ENCODE measurements around the gene FADS2. TPM values are rescaled to one million over a fixed set of nuclear protein-coding genes. Genes with fewer than 3 reads are reported as not detected.
A peak's percentile ranks its signal among the peaks of the same experiment; 100 is the strongest.

Gene FADS2
- total RNA-seq, 4 donors from 2014 or later, result 1.5 to 6.4 (median 4.0) TPM

GRCh38 chr11:61853698-61854169, 25.6 kb downstream of the FADS2 start:
- no peak for ATAC-seq
- Histone ChIP-seq H3K36me3 (no peaks in the 10 kb centered on the region), H3K9me3 (no peaks in the 10 kb centered on the region), H3K4me3 (no peak overlapping the region), H3K27ac (peak overlapping the region in 1 of 4 donors; percentile 9), H3K4me1 (peaks cover 0 to 5% of the 10 kb centered on the region in 2 donors), H3K27me3 (peaks cover 0 to 8% (median 2%) of the 10 kb centered on the region in 3 donors)
- no peak for DNase-seq
- in situ Hi-C loops (cut with MboI; ENCODE audit: low sequenced_read_pairs in 4 of 4), result no loop called here
- intact Hi-C loops (cut with DNase I; ENCODE audit: low total_unique reads), result no loop called here
- no peak for TF ChIP-seq POLR2A (IDR thresholded peaks at IDR 0.05)
- TF ChIP-seq, protein P1, sequence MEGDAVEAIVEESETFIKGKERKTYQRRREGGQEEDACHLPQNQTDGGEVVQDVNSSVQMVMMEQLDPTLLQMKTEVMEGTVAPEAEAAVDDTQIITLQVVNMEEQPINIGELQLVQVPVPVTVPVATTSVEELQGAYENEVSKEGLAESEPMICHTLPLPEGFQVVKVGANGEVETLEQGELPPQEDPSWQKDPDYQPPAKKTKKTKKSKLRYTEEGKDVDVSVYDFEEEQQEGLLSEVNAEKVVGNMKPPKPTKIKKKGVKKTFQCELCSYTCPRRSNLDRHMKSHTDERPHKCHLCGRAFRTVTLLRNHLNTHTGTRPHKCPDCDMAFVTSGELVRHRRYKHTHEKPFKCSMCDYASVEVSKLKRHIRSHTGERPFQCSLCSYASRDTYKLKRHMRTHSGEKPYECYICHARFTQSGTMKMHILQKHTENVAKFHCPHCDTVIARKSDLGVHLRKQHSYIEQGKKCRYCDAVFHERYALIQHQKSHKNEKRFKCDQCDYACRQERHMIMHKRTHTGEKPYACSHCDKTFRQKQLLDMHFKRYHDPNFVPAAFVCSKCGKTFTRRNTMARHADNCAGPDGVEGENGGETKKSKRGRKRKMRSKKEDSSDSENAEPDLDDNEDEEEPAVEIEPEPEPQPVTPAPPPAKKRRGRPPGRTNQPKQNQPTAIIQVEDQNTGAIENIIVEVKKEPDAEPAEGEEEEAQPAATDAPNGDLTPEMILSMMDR (IDR thresholded peaks at IDR 0.05 in 4 of 5, conservative IDR thresholded peaks at IDR 0.05 in 1 of 5), result no peak

GRCh38 chr11:61854206-61854895, 26.3 kb downstream of the FADS2 start:
- H3K4me3 ChIP-seq, result no peak overlapping the region
- peaks cover 0 to 8% (median 2%) of the 10 kb centered on the region in 3 donors for H3K27me3 ChIP-seq
- no peak for ATAC-seq
- intact Hi-C loops (cut with DNase I; ENCODE audit: low total_unique reads) (no loop called here), in situ Hi-C loops (cut with MboI; ENCODE audit: low sequenced_read_pairs in 4 of 4) (no loop called here)
- TF ChIP-seq, protein P1 (IDR thresholded peaks at IDR 0.05 in 4 of 5, conservative IDR thresholded peaks at IDR 0.05 in 1 of 5), result no peak
- no peak for TF ChIP-seq POLR2A (IDR thresholded peaks at IDR 0.05)
- H3K27ac ChIP-seq, result peak overlapping the region in 1 of 4 donors; percentile 9
- no peak for DNase-seq
- H3K36me3 ChIP-seq, result no peaks in the 10 kb centered on the region
- H3K4me1 ChIP-seq, result peaks cover 0 to 5% of the 10 kb centered on the region in 2 donors
- H3K9me3 ChIP-seq, result no peaks in the 10 kb centered on the region

- H3K4me3 ChIP-seq, result no peak overlapping the region
- ATAC-seq (no peak), DNase-seq (no peak)
- H3K9me3 ChIP-seq, result no peaks in the 10 kb centered on the region
- H3K4me1 ChIP-seq, result peaks cover 0 to 5% of the 10 kb centered on the region in 2 donors
- no peak overlapping the region for H3K27ac ChIP-seq
- no peaks in the 10 kb centered on the region for H3K36me3 ChIP-seq
- TF ChIP-seq, protein P1 (IDR thresholded peaks at IDR 0.05 in 4 of 5, conservative IDR thresholded peaks at IDR 0.05 in 1 of 5), result no peak
- TF ChIP-seq POLR2A (IDR thresholded peaks at IDR 0.05), result no peak
- in situ Hi-C loops (cut with MboI; ENCODE audit: low sequenced_read_pairs in 4 of 4) (no loop called here), intact Hi-C loops (cut with DNase I; ENCODE audit: low total_unique reads) (no loop called here)
- peaks cover 0 to 8% (median 2%) of the 10 kb centered on the region in 3 donors for H3K27me3 ChIP-seq
Measured at GRCh38 chr11:61854966-61855714, 27.0 kb downstream of the FADS2 start.

DNA sequence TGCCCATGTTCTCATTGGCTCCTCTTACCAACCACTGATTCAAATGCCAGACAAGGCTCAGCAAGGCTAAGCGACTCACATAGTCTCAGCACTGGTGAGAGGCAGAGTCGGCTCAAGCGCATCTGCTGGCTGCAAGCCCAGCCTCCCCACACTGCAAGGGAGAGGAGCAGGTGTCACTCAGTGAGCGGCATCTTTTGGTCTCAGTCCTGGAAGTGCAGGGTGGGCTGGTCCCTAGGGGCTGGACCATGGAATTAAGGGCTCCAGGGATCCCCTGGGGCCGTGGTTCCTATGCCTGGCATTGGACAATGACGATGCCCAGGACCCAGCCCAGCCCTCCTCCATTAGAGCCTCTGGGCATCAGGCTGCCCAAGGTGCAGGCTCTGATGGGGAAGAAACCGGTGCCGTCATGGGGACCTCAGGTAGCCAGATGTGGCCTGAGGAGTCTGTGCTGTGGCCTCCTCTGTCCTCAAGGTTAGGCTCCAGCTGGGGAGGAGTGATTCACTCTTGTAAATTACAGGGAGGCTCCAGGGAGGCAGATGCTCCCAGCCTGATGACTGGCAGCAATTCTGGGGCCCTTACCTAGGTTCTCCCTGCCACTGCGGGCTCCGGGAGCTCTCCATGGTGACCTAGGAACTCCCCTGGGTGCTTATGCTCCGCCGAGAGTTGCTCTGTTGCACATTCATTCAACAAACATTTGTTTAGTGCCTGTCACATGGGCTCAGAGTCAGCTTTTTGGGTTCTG, 28.0 kb downstream of the FADS2 start:
- TF ChIP-seq POLR2A (IDR thresholded peaks at IDR 0.05), result no peak
- TF ChIP-seq, protein P1 (IDR thresholded peaks at IDR 0.05 in 4 of 5, conservative IDR thresholded peaks at IDR 0.05 in 1 of 5), result no peak
- in situ Hi-C loops (cut with MboI; ENCODE audit: low sequenced_read_pairs in 4 of 4) (no loop called here), intact Hi-C loops (cut with DNase I; ENCODE audit: low total_unique reads) (no loop called here)
- DNase-seq (no peak), ATAC-seq (no peak)
- H3K4me1 ChIP-seq, result no peaks in the 10 kb centered on the region
- H3K9me3 ChIP-seq, result no peaks in the 10 kb centered on the region
- H3K4me3 ChIP-seq, result no peak overlapping the region
- H3K27me3 ChIP-seq, result peaks cover 0 to 8% (median 0%) of the 10 kb centered on the region in 3 donors
- H3K36me3 ChIP-seq, result no peaks in the 10 kb centered on the region
- H3K27ac ChIP-seq, result no peak overlapping the region

All from gastrocnemius medialis (tissue), 4 donors.